ENCODE data around the gene PRKCZ. TPM values are rescaled to one million over a fixed set of nuclear protein-coding genes. Genes with fewer than 3 reads are reported as not detected.

Gene PRKCZ
- total RNA-seq, 1 experiment from 2014 or later = 1.6 TPM

GRCh38 chr1:2177946-2178538 is 127.8 kb downstream of the PRKCZ start:
- DNase-seq (ENCODE audit: low spot score) = no peak

GRCh38 chr1:2178875-2179274 is 128.7 kb downstream of the PRKCZ start:
- no peak for DNase-seq (ENCODE audit: low spot score)

GRCh38 chr1:2179283-2180013 is 129.2 kb downstream of the PRKCZ start:
- DNase-seq (ENCODE audit: low spot score) = no peak

GRCh38 chr1:2180297-2181245 is 130.4 kb downstream of the PRKCZ start:
- peak; percentile 59 for DNase-seq (ENCODE audit: low spot score)

- DNase-seq (ENCODE audit: low spot score) = no peak
Measured at GRCh38 chr1:2181271-2181670, 131.1 kb downstream of the PRKCZ start.

GRCh38 chr1:2181752-2182151 is 131.5 kb downstream of the PRKCZ start:
- DNase-seq (ENCODE audit: low spot score) = no peak

- no peak for DNase-seq (ENCODE audit: low spot score)
Measured at GRCh38 chr1:2182376-2182775, 132.2 kb downstream of the PRKCZ start.

GRCh38 chr1:2183937-2184334 is 133.7 kb downstream of the PRKCZ start:
- DNase-seq (ENCODE audit: low spot score) = no peak

- no peak for DNase-seq (ENCODE audit: low spot score)
Measured at GRCh38 chr1:2184531-2184930, 134.3 kb downstream of the PRKCZ start.

GRCh38 chr1:2184934-2185333 is 134.7 kb downstream of the PRKCZ start:
- DNase-seq (ENCODE audit: low spot score) = no peak

- DNase-seq (ENCODE audit: low spot score) = no peak
Measured at GRCh38 chr1:2185880-2186855, 136.0 kb downstream of the PRKCZ start.

- DNase-seq (ENCODE audit: low spot score) = no peak
Measured at GRCh38 chr1:2186901-2187300, 136.7 kb downstream of the PRKCZ start.

GRCh38 chr1:2187619-2188018 is 137.4 kb downstream of the PRKCZ start:
- no peak for DNase-seq (ENCODE audit: low spot score)

GRCh38 chr1:2188336-2188735 is 138.1 kb downstream of the PRKCZ start:
- no peak for DNase-seq (ENCODE audit: low spot score)

- peak; percentile 85 for DNase-seq (ENCODE audit: low spot score)
Measured at GRCh38 chr1:2189459-2190425, 139.5 kb downstream of the PRKCZ start.

GRCh38 chr1:2190491-2190976 is 140.3 kb downstream of the PRKCZ start:
- no peak for DNase-seq (ENCODE audit: low spot score)

- DNase-seq (ENCODE audit: low spot score) = no peak
Measured at GRCh38 chr1:2192031-2192995, 142.1 kb downstream of the PRKCZ start.

- DNase-seq (ENCODE audit: low spot score) = no peak
Measured at GRCh38 chr1:2193514-2194281, 143.5 kb downstream of the PRKCZ start.
